Dermis blood vessel endothelial cell (primary cell): ENCODE measurements around the gene RASSF3. TPM values are rescaled to one million over a fixed set of nuclear protein-coding genes. Genes with fewer than 3 reads are reported as not detected.
"Not testable (repeated sequence)": the region's sequence is repeated elsewhere in the genome, so short reads cannot be mapped to it uniquely, and the experiment has no call there.

ENCODE experiments used
- DNase-seq: peaks from one replicate; pipeline ENCODE4 v3.0.0; 2010
- total RNA-seq: library from RNA; depleted of rRNA; stranded (reverse); fragments of >200 nt; gene quantifications from 2 replicates; pipeline ENCODE4 v1.2.3, GENCODE V29; 2014

The RASSF3 gene
- total RNA-seq, 1 donor from 2014 or later: 37.9 TPM

- DNase-seq: no peak
Measured at GRCh38 chr12:64634508-64635092, 24.3 kb downstream of the RASSF3 start.

GRCh38 chr12:64635356-64635998 lies 25.2 kb downstream of the RASSF3 start:
- DNase-seq: no peak

GRCh38 chr12:64636856-64637255 lies 26.6 kb downstream of the RASSF3 start:
- no peak for DNase-seq

- DNase-seq: no peak
Measured at GRCh38 chr12:64639466-64639865, 29.2 kb downstream of the RASSF3 start.

- no peak for DNase-seq
Measured at GRCh38 chr12:64646318-64646717, 36.0 kb downstream of the RASSF3 start.

- DNase-seq: no peak
Measured at GRCh38 chr12:64649487-64649886, 39.2 kb downstream of the RASSF3 start.

GRCh38 chr12:64650762-64651161 lies 40.5 kb downstream of the RASSF3 start:
- DNase-seq: no peak

GRCh38 chr12:64652346-64652745 lies 42.1 kb downstream of the RASSF3 start:
- peak; percentile 85 for DNase-seq

- no peak for DNase-seq
Measured at GRCh38 chr12:64653123-64653522, 42.8 kb downstream of the RASSF3 start.

- DNase-seq: not testable (repeated sequence)
Measured at GRCh38 chr12:64653907-64654306, 43.6 kb downstream of the RASSF3 start.

GRCh38 chr12:64655141-64655540 lies 44.8 kb downstream of the RASSF3 start:
- DNase-seq: no peak

- DNase-seq: no peak
Measured at GRCh38 chr12:64656429-64656828, 46.1 kb downstream of the RASSF3 start.

GRCh38 chr12:64658892-64659481 lies 48.7 kb downstream of the RASSF3 start:
- no peak for DNase-seq

GRCh38 chr12:64660237-64661018 lies 50.1 kb downstream of the RASSF3 start:
- no peak for DNase-seq

GRCh38 chr12:64663015-64663414 lies 52.7 kb downstream of the RASSF3 start:
- DNase-seq: no peak

GRCh38 chr12:64665514-64665913 lies 55.2 kb downstream of the RASSF3 start:
- no peak for DNase-seq

GRCh38 chr12:64666054-64666914 lies 56.0 kb downstream of the RASSF3 start:
- DNase-seq: no peak

GRCh38 chr12:64667793-64668192 lies 57.5 kb downstream of the RASSF3 start:
- no peak for DNase-seq

- peak; percentile 78 for DNase-seq
Measured at GRCh38 chr12:64669270-64669842, 59.1 kb downstream of the RASSF3 start.

GRCh38 chr12:64670019-64670418 lies 59.7 kb downstream of the RASSF3 start:
- no peak for DNase-seq

- DNase-seq: peak; percentile 66
Measured at GRCh38 chr12:64670919-64671639, 60.8 kb downstream of the RASSF3 start.
